Measurements from ENCODE around the gene CNTNAP5. TPM values are rescaled to one million over a fixed set of nuclear protein-coding genes. Genes with fewer than 3 reads are reported as not detected.

CNTNAP5 gene
- total RNA-seq, 2 donors from 2014 or later: 0.11 TPM; not detected in 1

DNA sequence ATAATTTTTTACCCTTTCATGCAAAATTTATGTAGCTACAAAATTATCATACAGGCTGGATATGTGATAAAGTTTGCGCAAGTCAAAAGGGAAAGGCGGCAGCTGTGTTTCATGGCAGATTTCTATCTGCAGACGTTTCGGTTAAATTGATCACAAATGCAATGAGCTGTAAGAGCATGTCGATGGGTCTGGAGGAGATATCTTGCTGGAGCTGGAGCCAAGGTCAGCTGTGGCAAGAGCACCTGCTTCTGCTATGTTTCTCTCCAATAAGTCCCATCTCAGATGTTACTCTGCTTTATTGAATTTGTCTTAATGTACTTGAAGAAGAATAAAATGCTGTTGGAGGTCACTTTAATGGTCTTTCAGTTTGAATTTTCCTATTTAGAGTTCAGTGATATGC, 749.7 kb downstream of the CNTNAP5 start:
- Histone ChIP-seq H3K9me3 (no peaks in the 10 kb centered on the region), H3K36me3 (no peaks in the 10 kb centered on the region), H3K27ac (no peak overlapping the region), H3K4me1 (replicated peaks) (no peaks in the 10 kb centered on the region), H3K4me3 (no peak overlapping the region), H3K27me3 (replicated peaks; ENCODE audit: insufficient read depth) (no peaks in the 10 kb centered on the region)
- intact Hi-C loops (cut with DNase I): no loop called here
- WGBS: 86% methylated on average over 5 of the region's 5 CpGs
- DNase-seq (ENCODE audit: low spot score): no peak
- TF ChIP-seq, protein P1, sequence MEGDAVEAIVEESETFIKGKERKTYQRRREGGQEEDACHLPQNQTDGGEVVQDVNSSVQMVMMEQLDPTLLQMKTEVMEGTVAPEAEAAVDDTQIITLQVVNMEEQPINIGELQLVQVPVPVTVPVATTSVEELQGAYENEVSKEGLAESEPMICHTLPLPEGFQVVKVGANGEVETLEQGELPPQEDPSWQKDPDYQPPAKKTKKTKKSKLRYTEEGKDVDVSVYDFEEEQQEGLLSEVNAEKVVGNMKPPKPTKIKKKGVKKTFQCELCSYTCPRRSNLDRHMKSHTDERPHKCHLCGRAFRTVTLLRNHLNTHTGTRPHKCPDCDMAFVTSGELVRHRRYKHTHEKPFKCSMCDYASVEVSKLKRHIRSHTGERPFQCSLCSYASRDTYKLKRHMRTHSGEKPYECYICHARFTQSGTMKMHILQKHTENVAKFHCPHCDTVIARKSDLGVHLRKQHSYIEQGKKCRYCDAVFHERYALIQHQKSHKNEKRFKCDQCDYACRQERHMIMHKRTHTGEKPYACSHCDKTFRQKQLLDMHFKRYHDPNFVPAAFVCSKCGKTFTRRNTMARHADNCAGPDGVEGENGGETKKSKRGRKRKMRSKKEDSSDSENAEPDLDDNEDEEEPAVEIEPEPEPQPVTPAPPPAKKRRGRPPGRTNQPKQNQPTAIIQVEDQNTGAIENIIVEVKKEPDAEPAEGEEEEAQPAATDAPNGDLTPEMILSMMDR (IDR thresholded peaks at IDR 0.05): no peak
- TF ChIP-seq POLR2A (IDR thresholded peaks at IDR 0.05) (no peak), POLR2AphosphoS5 (IDR thresholded peaks at IDR 0.05) (no peak)

DNA sequence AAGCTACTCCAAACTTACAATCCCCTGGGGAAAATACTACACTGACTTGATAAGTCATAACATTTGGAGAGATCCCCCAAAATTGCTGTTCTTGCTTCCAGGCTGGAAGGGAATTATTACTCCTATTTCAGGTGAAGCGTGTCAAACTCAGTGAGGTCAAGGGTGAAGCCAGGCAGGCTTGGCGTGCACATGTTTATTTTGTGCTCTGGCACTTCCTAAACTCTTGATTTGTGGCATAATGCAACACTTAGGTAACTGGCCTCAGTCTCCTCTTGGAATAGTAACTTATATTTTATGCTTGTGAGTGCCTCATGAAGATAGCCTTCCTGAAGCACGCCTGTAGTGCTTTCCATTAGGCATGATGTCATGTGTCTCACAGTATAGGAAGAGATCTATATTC, 751.2 kb downstream of the CNTNAP5 start:
- DNase-seq (ENCODE audit: low spot score): no peak
- 77% methylated on average over 3 of the region's 3 CpGs for WGBS
- TF ChIP-seq POLR2AphosphoS5 (IDR thresholded peaks at IDR 0.05) (no peak), POLR2A (IDR thresholded peaks at IDR 0.05) (no peak)
- TF ChIP-seq, protein P1 (IDR thresholded peaks at IDR 0.05): no peak
- H3K4me3 ChIP-seq: no peak overlapping the region
- H3K27me3 ChIP-seq (replicated peaks; ENCODE audit: insufficient read depth): no peaks in the 10 kb centered on the region
- H3K4me1 ChIP-seq (replicated peaks): no peaks in the 10 kb centered on the region
- intact Hi-C loops (cut with DNase I): no loop called here
- H3K9me3 ChIP-seq: no peaks in the 10 kb centered on the region
- H3K36me3 ChIP-seq: no peaks in the 10 kb centered on the region
- H3K27ac ChIP-seq: no peak overlapping the region

DNA sequence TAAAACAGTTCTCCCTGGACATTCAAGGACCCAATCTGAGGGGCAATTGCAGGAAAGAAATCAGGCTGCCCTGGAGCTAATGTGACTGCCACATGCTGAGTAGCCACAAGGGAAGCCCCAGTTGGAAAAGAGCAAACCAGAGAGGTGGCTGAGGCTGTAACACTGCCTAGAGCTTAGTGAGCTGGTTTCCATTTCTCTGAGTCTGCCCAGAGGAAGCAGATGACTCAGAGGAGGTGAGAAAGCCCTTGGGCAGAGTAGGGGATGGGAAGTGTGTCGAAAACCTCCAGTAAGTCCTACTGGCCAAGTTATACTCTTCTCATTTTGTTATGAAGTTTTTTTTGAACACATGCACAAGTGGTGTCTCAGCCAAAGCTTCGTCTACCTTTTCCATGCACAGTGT, 753.0 kb downstream of the CNTNAP5 start:
- DNase-seq (ENCODE audit: low spot score): no peak

DNA sequence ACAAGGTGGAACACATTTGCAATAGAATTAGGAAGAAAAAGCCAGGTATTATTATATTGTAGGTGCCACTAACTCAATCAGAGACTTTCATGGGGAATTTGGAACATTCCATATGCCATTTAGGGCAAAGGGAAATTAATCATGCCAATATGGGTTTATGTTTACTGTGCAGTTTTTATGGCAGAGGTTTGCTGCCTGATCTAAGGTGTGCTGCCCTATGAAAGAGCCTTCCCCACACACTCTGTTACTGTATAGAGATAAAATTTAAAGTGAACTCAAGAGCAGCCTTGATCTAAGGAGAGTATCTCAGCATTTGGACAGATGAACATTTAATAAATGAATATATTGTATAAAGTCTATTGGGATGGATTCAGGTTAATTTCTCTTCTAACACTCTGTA, 771.6 kb downstream of the CNTNAP5 start:
- Histone ChIP-seq H3K27ac (no peak overlapping the region), H3K4me1 (replicated peaks) (no peaks in the 10 kb centered on the region), H3K27me3 (replicated peaks; ENCODE audit: insufficient read depth) (peaks cover 3% of the 10 kb centered on the region), H3K9me3 (no peaks in the 10 kb centered on the region), H3K4me3 (no peak overlapping the region), H3K36me3 (no peaks in the 10 kb centered on the region)
- DNase-seq (ENCODE audit: low spot score): no peak
- no peak for TF ChIP-seq POLR2AphosphoS5 (IDR thresholded peaks at IDR 0.05)
- TF ChIP-seq POLR2A (IDR thresholded peaks at IDR 0.05): no peak
- TF ChIP-seq, protein P1 (IDR thresholded peaks at IDR 0.05): no peak
- intact Hi-C loops (cut with DNase I): no loop called here

More for the DNA sequence above, 753.0 kb downstream of the CNTNAP5 start:
- Histone ChIP-seq H3K27me3 (replicated peaks; ENCODE audit: insufficient read depth) (no peaks in the 10 kb centered on the region), H3K4me1 (replicated peaks) (no peaks in the 10 kb centered on the region), H3K27ac (no peak overlapping the region), H3K4me3 (no peak overlapping the region), H3K36me3 (no peaks in the 10 kb centered on the region), H3K9me3 (no peaks in the 10 kb centered on the region)
- no peak for TF ChIP-seq POLR2A (IDR thresholded peaks at IDR 0.05)
- TF ChIP-seq POLR2AphosphoS5 (IDR thresholded peaks at IDR 0.05): no peak
- TF ChIP-seq, protein P1 (IDR thresholded peaks at IDR 0.05): no peak
- 88% methylated on average over 2 of the region's 2 CpGs for WGBS
- intact Hi-C loops (cut with DNase I): no loop called here

DNA sequence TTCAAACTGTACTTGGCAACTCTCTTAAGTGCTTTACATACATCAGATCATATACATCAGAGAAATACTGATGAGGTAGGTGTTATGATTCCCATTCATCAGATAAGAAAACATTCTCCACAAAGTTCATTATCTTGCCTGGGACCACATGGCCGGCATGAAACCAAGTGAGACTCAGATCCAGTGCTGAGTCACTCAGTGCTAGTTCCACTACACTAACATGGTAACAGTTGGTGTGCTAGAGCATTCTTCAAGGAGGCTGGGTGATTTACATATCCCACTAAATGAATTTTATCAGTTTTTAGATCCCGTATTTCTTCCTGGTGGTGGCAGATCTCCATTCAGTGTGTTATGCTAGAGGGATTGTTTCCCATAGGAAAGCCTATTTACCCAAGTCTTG, 772.0 kb downstream of the CNTNAP5 start:
- 54% methylated on average over 2 of the region's 2 CpGs for WGBS
- TF ChIP-seq, protein P1 (IDR thresholded peaks at IDR 0.05): no peak
- no peaks in the 10 kb centered on the region for H3K36me3 ChIP-seq
- no peak overlapping the region for H3K4me3 ChIP-seq
- no peaks in the 10 kb centered on the region for H3K4me1 ChIP-seq (replicated peaks)
- H3K9me3 ChIP-seq: no peaks in the 10 kb centered on the region
- H3K27ac ChIP-seq: no peak overlapping the region
- intact Hi-C loops (cut with DNase I): no loop called here
- peaks cover 3% of the 10 kb centered on the region for H3K27me3 ChIP-seq (replicated peaks; ENCODE audit: insufficient read depth)
- DNase-seq (ENCODE audit: low spot score): no peak
